HepG2 (cell line): ENCODE data around the gene CELA2B. TPM values are rescaled to one million over a fixed set of nuclear protein-coding genes. Genes with fewer than 3 reads are reported as not detected.
"Not testable (repeated sequence)": the region's sequence is repeated elsewhere in the genome, so short reads cannot be mapped to it uniquely, and the experiment has no call there.

Source experiments
- ATAC-seq: fragments of 200-7000 bp; cut with Tn5 transposase; 3 replicates; pipeline ENCODE4 v1.9.1; 2020; ENCODE audit warnings: mild to moderate bottlenecking, moderate library complexity
- BruUV-seq: library from RNA; stranded (reverse); fragments of 400-500 nt; replicated peaks from 2 replicates; lab custom pipeline; 2021; lab: Mats Ljungman, UMichigan
- CTCF ChIA-PET: fragments of 300-600 bp; formaldehyde crosslinking; extraction: SDS; loops from one replicate; lab custom pipeline; 2021; ENCODE audit warnings: low total read pairs, inconsistent platforms, low intra/inter-chr PET ratio; lab: Yijun Ruan, JAX
- POLR2A ChIA-PET: fragments of 350-600 bp; sonication (Branson Sonifier 250); formaldehyde crosslinking; loops from one replicate; lab custom pipeline; 2020; ENCODE audit warnings: antibody characterized with exemption, inconsistent platforms; lab: Yijun Ruan, JAX
- DNase-seq: peaks from one replicate; pipeline ENCODE4 v3.0.0-alpha.2; 2015; ENCODE audit warnings: low spot score
- FAIRE-seq: peaks from 3 replicates; lab custom pipeline; 2011; peaks lifted over from hg19 to GRCh38; lab: Jason Lieb, UNC
- H2AFZ ChIP-seq: one replicate; pipeline ENCODE4 v1.6.1; 2011; ENCODE audit warnings: low read length, inconsistent platforms
- H3K27ac ChIP-seq: fragments of 300-600 bp; 3 replicates; pipeline ENCODE4 v1.8.0; 2011; ENCODE audit warnings: mixed run types, mild to moderate bottlenecking, mixed read lengths, low read length, inconsistent platforms; ENCODE audit not compliant: insufficient read depth; ENCODE audit errors: extremely low read length
- H3K27me3 ChIP-seq, 2 experiments: fragments of 200-600 bp in 1 of 2; 2 replicates in 1 of 2; 3 replicates in 1 of 2; pipeline versions ENCODE4 v1.6.0 to v1.8.0; 2011; ENCODE audit warnings: low read length in 2 of 2, mild to moderate bottlenecking in 2 of 2, moderate library complexity in 2 of 2, inconsistent platforms in 1 of 2; ENCODE audit not compliant: insufficient read depth in 2 of 2, control insufficient read depth in 1 of 2
- H3K36me3 ChIP-seq, 2 experiments: fragments of 200-600 bp in 1 of 2; replicated peaks in 1 of 2; 2 replicates in 1 of 2; 3 replicates in 1 of 2; pipeline versions ENCODE4 v1.5.1 to v1.8.0; 2011; ENCODE audit warnings: low read length in 2 of 2, inconsistent platforms in 1 of 2; ENCODE audit not compliant: insufficient read depth in 2 of 2, control insufficient read depth in 1 of 2
- H3K4me1 ChIP-seq: 2 replicates; pipeline ENCODE4 v1.5.1; 2012; ENCODE audit warnings: low read length, inconsistent platforms; ENCODE audit not compliant: insufficient read depth
- H3K4me2 ChIP-seq: 2 replicates; pipeline ENCODE4 v1.6.0; 2011; ENCODE audit warnings: low read depth, low read length, inconsistent platforms
- H3K4me3 ChIP-seq, 3 experiments: fragments of 200-600 bp in 1 of 3; sonication (generic), shearing (Covaris generic) in 1 of 3; replicated peaks in 1 of 3; 2 replicates each; pipeline ENCODE4 v1.5.1; 2011 to 2016; ENCODE audit warnings: low read length in 3 of 3, inconsistent platforms in 2 of 3, low read depth in 2 of 3, mild to moderate bottlenecking in 2 of 3, control low read depth in 1 of 3, mixed read lengths in 1 of 3; ENCODE audit not compliant: insufficient read depth in 1 of 3
- H3K79me2 ChIP-seq: one replicate; pipeline ENCODE4 v1.6.1; 2011; ENCODE audit warnings: low read length, inconsistent platforms; ENCODE audit not compliant: insufficient read depth
- H3K9ac ChIP-seq: 2 replicates; pipeline ENCODE4 v1.6.0; 2011; ENCODE audit warnings: mild to moderate bottlenecking, low read depth, low read length, inconsistent platforms; ENCODE audit not compliant: insufficient read depth
- H3K9me3 ChIP-seq: 2 replicates; pipeline ENCODE4 v1.5.1; 2012; ENCODE audit warnings: mild to moderate bottlenecking, low read length
- H4K20me1 ChIP-seq: 2 replicates; pipeline ENCODE4 v1.6.0; 2011; ENCODE audit warnings: inconsistent platforms, mild to moderate bottlenecking, low read length, moderate library complexity; ENCODE audit not compliant: insufficient read depth
- GLMP ChIP-seq: sonication (generic); formaldehyde crosslinking; IDR thresholded peaks from 2 replicates; pipeline ENCODE4 v1.9.0; 2021; ENCODE audit warnings: missing genetic modification reagents, mild to moderate bottlenecking, borderline replicate concordance
- MLLT10 ChIP-seq: sonication (generic); formaldehyde crosslinking; IDR thresholded peaks from 2 replicates; pipeline ENCODE4 v1.4.0; 2020; ENCODE audit warnings: missing genetic modification reagents
- MXD1 ChIP-seq: sonication (generic); formaldehyde crosslinking; IDR thresholded peaks from 2 replicates; pipeline ENCODE4 v1.4.0; 2020; ENCODE audit warnings: mild to moderate bottlenecking, missing genetic modification reagents
- ZBTB7B ChIP-seq: sonication (generic); formaldehyde crosslinking; IDR thresholded peaks from 2 replicates; pipeline ENCODE4 v1.4.0; 2020; ENCODE audit warnings: missing genetic modification reagents
- ZFY ChIP-seq: sonication (generic); formaldehyde crosslinking; IDR thresholded peaks from 2 replicates; pipeline ENCODE4 v1.4.0; 2020; ENCODE audit warnings: missing genetic modification reagents
- ZNF446 ChIP-seq: sonication (generic); formaldehyde crosslinking; IDR thresholded peaks from 2 replicates; pipeline ENCODE4 v1.5.0; 2020; ENCODE audit warnings: mild to moderate bottlenecking, missing genetic modification reagents
- ZNF569 ChIP-seq: sonication (generic); formaldehyde crosslinking; IDR thresholded peaks from 2 replicates; pipeline ENCODE4 v1.5.0; 2020; ENCODE audit warnings: mild to moderate bottlenecking, missing genetic modification reagents, moderate library complexity, borderline replicate concordance
- WGBS: methylation state at CpG from one replicate; pipeline ENCODE4 v1.1.6; 2017; ENCODE audit warnings: low lambda C conversion rate; 5-methylcytosine and 5-hydroxymethylcytosine counted together
- in situ Hi-C: cut with HindIII; loops from 2 replicates; pipeline ENCODE4 v1.10.0; 2017; ENCODE audit warnings: low pct_unique_long_range_greater_than_20kb; ENCODE audit not compliant: extremely low pct_ligation_motif_present
- intact Hi-C: fragments of 100-400 bp; cut with micrococcal nuclease; formaldehyde crosslinking; loops from one replicate; pipeline ENCODE4 v1.10.0; 2022; ENCODE audit not compliant: unreplicated experiment
- polyA plus RNA-seq, 8 experiments: library from polyadenylated mRNA; depleted of rRNA in 3 of 8; stranded (reverse) in 7 of 8; unstranded in 1 of 8; fragments of >200 nt; fragmentation: Illumina TruSeq in 4 of 8; extraction: Trizol in 4 of 8; gene quantifications; 2 replicates each; pipeline versions ENCODE4 v1.2.1 to v1.2.3, GENCODE V29; 2011 to 2016; ENCODE audit warnings: low read depth in 4 of 8, missing spikeins in 1 of 8, mixed read lengths in 1 of 8; ENCODE audit not compliant: insufficient read depth in 1 of 8
- total RNA-seq, 5 experiments: library from RNA; depleted of rRNA; stranded (reverse); fragments of >200 nt; fragmentation: Illumina TruSeq; extraction: Trizol; gene quantifications; 2 replicates each; pipeline ENCODE4 v1.2.3, GENCODE V29; 2016; ENCODE audit warnings: low read depth in 1 of 5

The CELA2B gene
- total and polyA plus RNA-seq, 2 of the 13 experiments (the other 11 are each of a cell fraction or from before 2014, with no cell fraction given) = not detected

- POLR2A ChIA-PET = no interaction called here
These were observed 48.6 kb upstream of the CELA2B start for GRCh38 chr1:15427280-15427666.

GRCh38 chr1:15428252-15428651, 47.7 kb upstream of the CELA2B start:
- WGBS = 90% methylated on average over 11 of the region's 11 CpGs
- H3K4me2 ChIP-seq, H4K20me1 ChIP-seq, H3K27ac ChIP-seq, CTCF ChIA-PET, H3K27me3 ChIP-seq, H3K4me3 ChIP-seq, BruUV-seq, POLR2A ChIA-PET, FAIRE-seq, H3K9me3 ChIP-seq, ATAC-seq, DNase-seq, H2AFZ ChIP-seq, H3K36me3 ChIP-seq, intact Hi-C loops, H3K4me1 ChIP-seq, H3K79me2 ChIP-seq, H3K9ac ChIP-seq: not testable (repeated sequence)
- in situ Hi-C loops = loop anchor here (5.0 kb wide), 1 partner anchor 101 kb away; no protein-coding TSS in a partner anchor

More at GRCh38 chr1:15427280-15427666, 48.6 kb upstream of the CELA2B start:
- Histone ChIP-seq H3K27me3 (no peaks in the 10 kb centered on the region), H3K9me3 (no peaks in the 10 kb centered on the region), H4K20me1 (no peaks in the 10 kb centered on the region), H3K4me1 (no peaks in the 10 kb centered on the region), H3K4me2 (no peak overlapping the region), H3K36me3 (peaks cover 0 to 2% of the 10 kb centered on the region in 2 experiments; a peak in 2 of 5 replicates), H3K9ac (no peak overlapping the region), H2AFZ (no peak overlapping the region), H3K79me2 (no peaks in the 10 kb centered on the region), H3K4me3 (no peak overlapping the region), H3K27ac (no peak overlapping the region)
- DNase-seq (no peak), ATAC-seq (no peak), FAIRE-seq (no peak)
- intact Hi-C loops = no loop called here
- in situ Hi-C loops = loop anchor here (5.0 kb wide), 1 partner anchor 100 kb away; no protein-coding TSS in a partner anchor
- TF ChIP-seq ZFY (no peak), ZNF446 (CRISPR knock-in tag) (no peak), ZNF569 (CRISPR knock-in tag) (no peak), MXD1 (CRISPR knock-in tag) (no peak), GLMP (no peak), MLLT10 (CRISPR knock-in tag) (no peak), ZBTB7B (CRISPR knock-in tag) (no peak)
- BruUV-seq = no TSS peak
- 100% methylated on average over 1 of the region's 6 CpGs for WGBS
- CTCF ChIA-PET = no interaction called here
